H54 (cell line): Measurements from ENCODE around the gene NELFCD.

Source experiments
- DNase-seq: peaks from one replicate; pipeline ENCODE4 v3.0.0; 2011; ENCODE audit warnings: low spot score, mixed read lengths; ENCODE audit not compliant: insufficient read length
- FAIRE-seq: peaks from 3 replicates; lab custom pipeline; 2011; peaks lifted over from hg19 to GRCh38; lab: Jason Lieb, UNC
- POLR2A ChIP-seq: IDR thresholded peaks from 2 replicates; pipeline ENCODE4 v1.6.1; 2011; ENCODE audit warnings: low read depth, mild to moderate bottlenecking, low read length

The NELFCD gene

GRCh38 chr20:58995461-58996225 is 14.6 kb downstream of the NELFCD start:
- TF ChIP-seq POLR2A: no peak
- FAIRE-seq (no peak), DNase-seq (no peak)

- FAIRE-seq (no peak), DNase-seq (no peak)
- no peak for TF ChIP-seq POLR2A
Measured at GRCh38 chr20:58996226-58996611, 15.2 kb downstream of the NELFCD start.

DNA sequence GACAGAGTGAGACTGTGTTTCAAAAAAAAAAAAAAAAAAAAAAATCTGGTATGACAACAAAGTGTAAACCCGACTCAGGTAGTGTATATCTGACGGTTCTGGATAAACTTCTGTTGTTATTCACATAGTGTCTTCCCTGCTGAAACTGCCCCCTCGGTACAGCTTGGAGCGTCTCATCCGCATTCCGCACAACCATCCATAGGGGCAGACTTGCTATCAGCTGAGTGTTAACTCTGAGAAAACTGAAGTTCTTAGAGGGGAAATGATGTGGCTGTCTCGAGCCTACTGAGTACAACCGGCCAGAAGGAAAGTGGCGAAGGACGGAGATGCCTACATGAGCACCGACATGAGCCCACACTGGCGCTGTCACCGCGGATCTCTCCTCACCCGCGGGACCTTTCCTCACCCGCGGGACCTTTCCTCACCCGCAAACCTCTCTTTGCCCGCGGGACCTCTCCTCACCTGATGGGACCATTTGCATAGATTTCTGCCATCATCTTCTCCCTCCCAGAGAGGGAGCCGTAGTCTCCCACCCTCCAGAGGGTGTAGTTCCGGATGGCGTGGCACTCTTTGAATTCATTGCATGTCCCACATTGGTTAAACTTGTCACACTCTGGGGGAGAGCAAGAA is 16.2 kb downstream of the NELFCD start:
- TF ChIP-seq POLR2A: no peak
- FAIRE-seq (no peak), DNase-seq (no peak)

DNA sequence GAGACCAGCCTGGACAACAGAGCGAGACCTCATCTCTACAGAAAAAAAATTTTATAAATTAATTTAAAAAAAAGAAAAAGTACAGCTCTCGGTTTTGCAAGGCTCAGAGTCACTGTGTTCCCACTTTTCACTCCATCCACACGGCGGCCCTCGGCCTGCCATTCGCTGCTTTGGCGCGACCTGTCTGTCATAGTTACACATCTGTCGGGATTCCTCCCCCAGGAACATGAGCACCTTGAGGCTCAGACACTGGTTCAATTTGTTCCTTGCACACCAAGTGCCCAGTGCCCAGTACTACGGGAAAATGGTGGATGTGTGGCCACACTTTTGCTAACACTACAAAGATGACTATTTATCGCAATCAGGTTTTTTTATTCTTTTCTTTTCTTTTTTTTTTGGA is 17.6 kb downstream of the NELFCD start:
- no peak for FAIRE-seq
- TF ChIP-seq POLR2A: no peak
- no peak for DNase-seq

DNA sequence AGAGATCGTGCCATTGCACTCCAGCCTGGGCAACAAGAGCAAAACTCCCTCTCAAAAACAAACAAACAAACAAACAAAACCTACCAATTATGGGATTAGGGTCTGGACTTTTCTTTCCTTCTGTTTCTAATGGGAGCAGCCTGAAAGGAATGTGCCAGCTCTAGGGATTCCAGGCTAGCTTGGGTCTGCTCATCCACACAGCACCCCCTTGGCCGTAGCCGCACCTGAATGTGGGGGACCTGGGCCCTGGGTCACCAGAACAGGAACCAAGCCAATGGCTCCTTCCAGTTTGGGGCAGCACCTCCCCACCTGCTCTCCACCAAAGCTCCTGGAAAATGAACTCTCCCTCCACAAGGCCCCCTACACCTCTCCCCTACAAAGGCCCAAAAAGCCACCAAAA is 19.3 kb downstream of the NELFCD start:
- FAIRE-seq (no peak), DNase-seq (no peak)
- TF ChIP-seq POLR2A: no peak

DNA sequence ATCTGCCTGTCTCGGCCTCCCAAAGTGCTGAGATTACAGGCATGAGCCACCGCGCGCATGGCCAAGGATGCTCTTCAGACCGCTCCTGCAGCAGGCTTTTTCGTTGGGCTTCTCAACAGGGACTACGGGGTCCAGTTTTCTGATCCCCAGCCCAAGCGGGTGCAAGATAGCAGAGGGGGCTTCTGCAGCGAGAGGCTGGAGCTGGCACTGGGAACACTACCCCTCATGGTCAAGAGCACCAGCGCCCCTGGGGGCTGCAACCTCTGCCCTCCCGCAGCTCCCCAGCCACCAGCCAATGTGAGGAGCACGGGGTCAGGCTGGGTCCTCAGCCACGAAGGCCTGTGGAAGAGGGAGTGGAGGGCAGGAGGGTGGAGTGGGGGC is 20.0 kb downstream of the NELFCD start:
- no peak for FAIRE-seq
- TF ChIP-seq POLR2A: no peak
- DNase-seq: no peak

GRCh38 chr20:59001449-59002171 is 20.6 kb downstream of the NELFCD start:
- FAIRE-seq: no peak
- no peak for TF ChIP-seq POLR2A
- DNase-seq: no peak

GRCh38 chr20:59002388-59002787 is 21.3 kb downstream of the NELFCD start:
- FAIRE-seq (no peak), DNase-seq (no peak)
- TF ChIP-seq POLR2A: no peak

DNA sequence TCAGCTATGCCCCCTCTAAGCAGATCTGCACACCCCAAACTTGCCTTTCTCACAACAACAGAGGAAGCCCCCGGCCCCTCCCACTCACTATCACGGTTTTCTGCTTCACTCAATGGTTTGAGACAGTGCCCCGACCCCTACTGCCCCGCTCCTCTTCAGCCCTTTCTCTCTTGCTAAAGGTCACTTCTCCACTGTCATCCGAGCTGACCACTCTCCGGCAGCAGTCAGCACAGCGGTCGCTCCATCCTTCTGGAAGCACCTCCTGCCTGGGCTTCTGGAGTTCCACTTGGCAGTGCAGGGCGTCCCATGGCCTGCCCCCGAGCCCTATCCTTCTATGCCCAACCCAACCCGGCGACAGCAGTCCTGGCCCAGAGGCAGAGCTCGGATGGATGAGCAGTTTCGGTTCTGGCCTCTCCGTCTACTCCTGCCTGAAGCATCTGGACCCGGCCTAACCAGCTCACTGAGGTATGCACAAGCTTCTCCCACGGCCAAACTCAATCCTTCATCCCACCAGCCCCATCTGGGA is 21.9 kb downstream of the NELFCD start:
- FAIRE-seq (no peak), DNase-seq (no peak)
- no peak for TF ChIP-seq POLR2A

DNA sequence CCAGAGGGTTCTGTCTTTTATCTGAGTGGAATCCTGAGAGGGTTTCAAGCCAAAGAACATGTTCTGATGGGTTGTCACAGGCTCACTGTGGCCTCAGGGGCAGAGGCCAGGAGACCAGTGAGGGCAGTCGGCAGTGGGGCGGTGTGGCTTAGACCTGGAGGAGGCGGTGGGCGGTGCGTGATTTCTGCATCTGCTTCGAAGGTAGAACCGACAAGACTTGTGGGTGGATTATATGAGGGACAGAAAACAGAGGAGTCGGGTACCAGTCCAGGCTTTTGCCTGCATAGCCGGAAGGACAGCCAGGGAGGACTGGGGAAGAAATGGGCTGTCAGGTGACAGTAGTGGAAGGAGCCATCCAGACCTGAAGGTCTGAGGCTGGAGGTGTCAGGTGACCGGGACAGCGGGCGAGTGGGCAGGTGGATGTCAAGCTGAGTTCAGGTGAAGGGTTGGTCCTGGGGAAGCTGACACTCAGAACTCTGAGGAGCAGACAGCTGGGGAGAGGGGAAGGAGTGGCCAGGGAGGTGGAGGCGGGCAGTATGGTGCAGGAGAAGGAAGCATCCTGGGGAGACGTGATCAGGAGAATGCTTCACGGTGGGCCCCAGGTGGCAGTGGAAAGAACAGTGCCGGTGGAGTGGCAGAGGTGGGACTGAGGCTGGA is 22.9 kb downstream of the NELFCD start:
- DNase-seq (no peak), FAIRE-seq (no peak)
- TF ChIP-seq POLR2A: no peak

GRCh38 chr20:59004493-59004762 is 23.4 kb downstream of the NELFCD start:
- FAIRE-seq (no peak), DNase-seq (no peak)
- no peak for TF ChIP-seq POLR2A

- DNase-seq: no peak
- no peak for TF ChIP-seq POLR2A
- no peak for FAIRE-seq
Measured at GRCh38 chr20:59004763-59005522, 23.9 kb downstream of the NELFCD start.

DNA sequence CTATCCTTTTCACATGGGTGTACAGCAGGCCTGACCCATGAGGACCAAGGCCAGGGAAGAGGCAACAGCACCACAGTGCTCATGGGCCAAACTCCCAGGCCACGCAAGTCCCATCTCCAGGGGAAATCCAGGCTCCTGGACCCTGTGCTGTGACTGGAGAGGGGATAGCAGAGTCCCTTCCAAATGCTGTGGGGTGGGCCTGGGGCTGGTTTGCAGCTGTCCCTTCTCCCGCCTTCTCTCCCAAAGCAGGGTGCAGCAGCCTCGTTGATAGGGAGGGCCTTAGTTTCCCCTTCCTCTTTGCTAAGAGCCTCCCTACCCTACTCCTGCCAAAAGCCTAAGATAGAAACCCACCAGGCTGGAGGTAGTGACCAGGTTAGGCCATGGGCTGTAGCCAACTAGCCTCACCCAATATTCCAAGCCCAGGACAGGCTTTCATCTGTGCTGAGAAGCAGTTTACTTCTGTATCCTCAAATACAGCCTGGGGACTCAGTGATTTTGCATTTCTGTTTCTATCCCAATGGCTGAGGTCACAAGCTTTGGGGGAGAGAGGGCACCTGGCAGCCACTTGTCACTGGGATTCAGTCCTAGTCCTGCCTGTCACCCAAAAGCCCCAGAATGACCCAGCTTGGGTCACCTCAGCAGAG is 24.6 kb downstream of the NELFCD start:
- no peak for FAIRE-seq
- TF ChIP-seq POLR2A: no peak
- no peak for DNase-seq
